HG03025 (cell line): Measurements from ENCODE around the gene RTTN.
A peak's percentile ranks its signal among the peaks of the same experiment; 100 is the strongest.
"Not testable (repeated sequence)": the region's sequence is repeated elsewhere in the genome, so short reads cannot be mapped to it uniquely, and the experiment has no call there.

ENCODE experiments used
- ATAC-seq: cut with Tn5 transposase; IDR thresholded peaks from one replicate; pipeline ENCODE4 v1.9.1; 2021; ENCODE audit warnings: mild to moderate bottlenecking, moderate library complexity; ENCODE audit not compliant: unreplicated experiment, low FRiP score

The RTTN gene

DNA sequence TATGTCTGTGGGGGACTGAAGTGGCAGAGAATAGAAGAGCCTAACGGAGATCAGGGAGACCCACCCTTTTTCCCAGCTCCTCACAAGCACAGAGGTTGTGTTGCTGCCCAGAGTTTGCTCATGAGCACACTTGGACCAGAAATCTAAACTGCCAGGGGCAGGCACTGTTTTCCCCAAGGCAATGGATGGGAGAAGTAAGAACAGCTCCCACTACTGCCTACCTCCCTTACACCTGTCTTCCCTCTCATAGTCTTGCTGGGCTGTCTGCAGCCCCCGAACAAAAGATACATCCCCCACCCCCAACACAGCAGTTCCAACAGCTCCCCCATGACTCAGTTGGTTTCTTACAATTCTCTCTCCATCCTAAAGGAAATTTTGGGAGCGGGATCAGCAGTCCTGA is 209.7 kb downstream of the RTTN start:
- no peak for ATAC-seq

GRCh38 chr18:69992776-69993175 is 212.7 kb downstream of the RTTN start:
- ATAC-seq, result no peak

GRCh38 chr18:69987870-69988269 is 217.6 kb downstream of the RTTN start:
- no peak for ATAC-seq

- ATAC-seq, result no peak
Measured at GRCh38 chr18:69985239-69985638, 220.2 kb downstream of the RTTN start.

- no peak for ATAC-seq
Measured at GRCh38 chr18:69982417-69982816, 223.1 kb downstream of the RTTN start.

DNA sequence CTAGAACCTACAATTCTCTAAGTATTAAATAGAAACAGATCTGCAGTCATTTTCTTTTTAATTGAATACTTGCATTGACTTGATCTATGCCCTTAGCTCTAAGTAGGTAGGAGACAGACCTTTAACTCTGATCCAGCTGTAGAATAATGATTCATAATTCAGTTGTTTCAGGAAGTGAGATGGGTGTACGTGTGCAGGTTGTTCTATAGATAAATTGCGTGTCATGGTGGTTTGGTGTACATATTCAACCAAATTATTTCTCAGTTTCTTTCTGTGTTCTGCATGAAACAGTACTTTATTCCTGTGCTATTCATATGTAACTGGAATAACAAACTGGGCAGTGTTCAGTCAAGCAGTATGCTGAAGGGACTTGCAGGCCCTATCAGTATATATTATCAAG is 223.5 kb downstream of the RTTN start:
- ATAC-seq, result no peak

- no peak for ATAC-seq
Measured at GRCh38 chr18:69980982-69981804, 224.3 kb downstream of the RTTN start.

DNA sequence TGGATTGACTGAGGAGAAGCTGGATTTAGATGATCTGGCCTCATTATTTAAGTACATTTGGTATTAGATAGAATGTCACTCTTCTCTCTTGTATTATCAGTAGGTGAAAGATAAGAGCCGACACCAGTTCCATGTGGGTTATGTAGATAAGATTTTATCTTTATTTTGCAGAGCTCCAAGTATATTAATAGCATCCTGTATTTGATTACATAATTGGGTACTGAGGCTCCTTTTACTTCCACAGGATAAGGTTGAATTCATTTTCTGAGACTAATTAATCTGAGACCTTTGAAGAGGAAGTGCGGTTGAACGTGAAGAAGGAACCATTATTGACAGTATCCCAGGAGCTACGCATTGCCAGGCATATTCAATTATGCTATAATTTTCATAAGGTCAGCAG is 225.0 kb downstream of the RTTN start:
- ATAC-seq, result no peak

DNA sequence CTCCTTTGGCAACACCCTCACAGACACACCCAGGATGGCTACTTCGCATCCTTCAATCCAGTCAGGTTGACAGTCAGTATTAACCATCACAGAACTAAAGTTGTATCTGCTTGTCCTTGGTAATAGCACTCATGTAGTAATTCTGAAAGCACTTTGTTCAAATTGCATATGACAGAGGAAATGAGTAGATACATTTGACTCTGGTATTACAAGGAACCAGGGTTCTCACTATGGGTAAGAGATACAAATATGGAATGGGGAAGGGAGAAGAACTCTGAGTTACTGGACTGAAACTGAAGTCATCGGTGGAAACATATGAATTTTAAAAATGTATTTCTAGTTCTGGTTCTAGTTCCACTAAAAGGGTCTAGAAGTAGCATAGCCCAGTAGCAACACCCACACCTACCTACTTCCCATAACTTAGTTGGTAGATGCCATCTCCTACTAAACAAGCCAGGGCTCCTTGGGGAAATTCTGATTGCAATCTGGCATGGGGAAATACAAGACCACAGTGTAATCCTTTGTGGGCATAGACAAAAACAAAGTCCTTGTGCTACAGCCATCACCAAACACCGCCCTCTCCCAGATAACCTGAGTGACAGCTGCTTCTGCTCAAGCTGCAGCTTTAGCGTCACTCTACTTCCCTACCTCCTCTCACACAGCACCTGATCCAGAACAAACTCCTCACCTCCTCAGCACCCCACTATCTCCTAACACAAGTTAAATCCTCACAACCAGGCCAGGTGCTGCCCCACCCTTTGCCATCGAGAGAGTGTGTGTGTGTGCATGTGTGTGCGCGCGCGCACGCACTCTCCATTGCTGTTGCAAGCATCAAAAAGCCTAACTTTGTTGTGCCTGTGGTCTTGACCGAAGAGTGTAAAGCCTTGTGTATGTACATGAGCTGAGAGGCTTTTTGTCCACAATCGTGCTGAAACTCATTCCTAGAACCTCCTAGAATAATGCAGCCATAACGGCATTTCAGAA is 226.5 kb downstream of the RTTN start:
- peak; percentile 77 for ATAC-seq

DNA sequence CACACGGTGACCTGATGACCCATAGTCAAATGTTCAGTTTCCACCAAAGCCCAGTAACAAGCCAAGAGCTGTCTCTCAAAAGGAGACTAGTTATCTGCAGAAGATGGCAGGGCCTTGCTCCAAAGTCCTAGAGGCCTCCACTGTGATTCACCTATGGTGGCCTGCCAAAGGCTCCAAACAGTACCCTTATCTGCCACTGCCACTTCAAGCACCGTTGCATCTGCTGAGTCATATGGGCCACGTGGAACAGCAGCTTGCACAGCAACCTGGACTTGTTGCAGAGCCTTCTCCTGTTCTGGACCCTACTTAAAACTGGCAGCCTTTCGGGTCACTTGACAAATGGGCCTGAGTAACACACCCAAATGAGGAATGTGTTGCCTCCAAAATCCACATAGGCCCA is 230.2 kb downstream of the RTTN start:
- not testable (repeated sequence) for ATAC-seq

GRCh38 chr18:69974365-69974764 is 231.1 kb downstream of the RTTN start:
- ATAC-seq, result no peak

DNA sequence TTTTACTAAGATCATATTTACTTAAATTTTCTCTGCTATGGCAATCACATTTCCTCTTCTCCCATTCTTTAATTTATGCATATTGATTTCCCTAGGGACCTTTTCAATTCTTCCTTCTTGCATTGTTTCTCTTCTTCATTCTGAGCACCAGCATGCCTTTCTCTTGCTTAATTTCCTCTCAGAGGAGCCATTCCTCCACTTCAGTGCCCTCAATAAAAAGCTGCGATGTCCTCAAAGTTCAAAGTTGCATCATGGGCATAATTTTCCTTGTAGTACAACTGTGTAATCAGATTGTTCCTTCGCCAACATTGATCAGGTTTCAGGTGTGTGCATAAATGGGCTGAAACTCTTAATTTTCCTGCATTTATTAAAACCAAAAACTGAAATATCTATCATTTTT is 236.0 kb downstream of the RTTN start:
- ATAC-seq, result no peak

DNA sequence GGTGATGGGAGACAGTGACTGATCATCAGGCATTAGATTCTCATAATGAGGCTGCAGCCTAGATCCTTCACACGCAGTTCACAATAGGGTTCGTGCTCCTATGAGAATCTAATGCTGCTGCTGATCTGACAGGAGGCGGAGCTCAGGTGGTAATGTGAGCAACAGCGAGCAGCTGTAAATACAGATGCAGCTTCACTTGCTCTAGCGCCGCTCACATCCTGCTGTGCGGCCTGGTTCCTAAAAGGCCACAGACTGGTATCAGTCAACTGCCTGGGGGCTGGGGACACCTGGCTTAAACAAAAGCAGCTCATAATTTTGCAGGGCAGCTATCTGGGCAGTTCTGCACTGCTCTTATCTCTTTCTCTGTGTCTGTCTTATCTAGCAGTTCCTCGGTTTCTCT is 237.4 kb downstream of the RTTN start:
- no peak for ATAC-seq

DNA sequence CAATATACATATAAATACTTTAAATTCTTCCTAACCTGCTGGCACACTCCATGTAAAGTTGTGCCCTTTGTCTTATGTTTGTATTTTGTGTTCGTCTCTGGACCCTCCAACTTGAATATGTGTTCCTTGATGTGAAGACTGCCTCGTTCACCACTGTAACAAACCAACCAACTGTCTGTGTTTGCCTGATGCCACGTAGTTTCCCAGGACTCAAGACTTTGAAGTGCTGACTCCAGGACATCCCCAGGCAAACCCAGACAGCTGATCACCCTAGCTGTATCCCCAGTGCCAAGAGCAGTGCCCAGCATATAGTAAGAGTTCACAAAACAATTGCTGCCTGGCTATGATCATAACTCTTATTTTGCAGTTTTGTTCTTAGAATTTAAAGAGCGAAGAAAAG is 242.3 kb downstream of the RTTN start:
- no peak for ATAC-seq

- ATAC-seq, result no peak
Measured at GRCh38 chr18:69961718-69962117, 243.8 kb downstream of the RTTN start.

- ATAC-seq, result peak; percentile 43
Measured at GRCh38 chr18:69958422-69958821, 247.1 kb downstream of the RTTN start.

DNA sequence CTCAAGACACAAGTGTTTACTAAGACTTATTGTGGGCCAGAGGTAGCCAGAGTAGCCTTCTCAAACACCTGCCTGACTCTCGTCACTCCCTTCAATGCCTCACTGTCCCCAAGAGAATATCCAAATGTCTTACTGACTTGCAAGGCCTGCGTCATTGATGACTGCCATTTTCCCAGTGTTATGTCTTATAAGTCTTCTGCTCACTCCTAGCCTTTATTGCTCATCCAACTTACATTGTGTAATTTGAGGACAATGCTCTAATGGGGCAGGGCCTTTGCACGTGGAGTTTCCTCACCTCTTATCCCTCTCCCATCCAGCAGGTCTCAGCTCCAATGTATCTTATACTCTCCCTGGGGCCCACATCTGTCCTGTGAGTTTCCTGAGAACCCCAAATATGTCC is 247.7 kb downstream of the RTTN start:
- ATAC-seq, result no peak

DNA sequence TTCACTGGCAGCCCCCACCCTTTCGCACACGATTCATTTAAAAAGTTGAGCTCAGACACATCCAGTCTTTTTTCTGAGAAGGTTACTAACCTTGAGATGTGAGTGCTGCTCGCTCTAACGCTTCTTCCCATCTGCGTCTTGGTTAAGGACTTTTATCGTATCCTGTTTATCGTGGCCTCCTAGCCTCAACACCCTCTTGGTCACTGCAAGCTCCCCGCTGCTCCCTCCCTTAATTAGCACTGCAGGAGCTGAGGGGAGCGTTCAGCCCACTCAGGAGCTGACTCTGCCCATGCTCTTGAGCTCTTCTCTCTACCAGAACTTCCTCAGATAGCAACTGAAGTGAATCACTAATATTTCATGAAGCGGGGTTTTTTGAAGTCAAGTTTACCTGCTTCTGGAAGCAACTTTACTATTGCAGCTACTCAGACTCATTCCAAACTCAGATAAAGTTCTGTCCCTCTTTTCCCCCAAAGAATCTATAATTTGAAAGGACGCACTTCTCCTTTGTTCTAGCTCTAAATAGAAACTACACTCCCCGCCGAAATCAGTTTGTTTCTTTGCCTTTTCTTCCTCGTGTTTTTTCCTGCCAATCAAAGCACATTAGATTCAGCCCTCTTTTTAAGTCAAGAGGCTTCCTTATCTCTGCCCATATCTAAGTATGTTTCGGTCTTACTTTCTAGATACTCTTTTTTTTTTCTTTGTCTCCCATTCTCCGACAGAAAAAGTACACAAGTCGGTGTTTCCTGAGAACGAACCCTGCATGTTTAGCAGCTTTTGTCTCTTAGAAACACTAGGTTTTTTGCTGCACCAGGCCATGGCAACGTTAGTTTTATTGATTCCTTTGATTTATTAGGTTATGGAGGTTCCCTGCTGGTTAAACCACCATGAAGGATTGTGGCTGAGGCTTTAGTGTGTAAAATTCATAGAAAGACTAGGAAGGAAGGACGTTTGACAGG is 248.5 kb downstream of the RTTN start:
- peak; percentile 27 for ATAC-seq

DNA sequence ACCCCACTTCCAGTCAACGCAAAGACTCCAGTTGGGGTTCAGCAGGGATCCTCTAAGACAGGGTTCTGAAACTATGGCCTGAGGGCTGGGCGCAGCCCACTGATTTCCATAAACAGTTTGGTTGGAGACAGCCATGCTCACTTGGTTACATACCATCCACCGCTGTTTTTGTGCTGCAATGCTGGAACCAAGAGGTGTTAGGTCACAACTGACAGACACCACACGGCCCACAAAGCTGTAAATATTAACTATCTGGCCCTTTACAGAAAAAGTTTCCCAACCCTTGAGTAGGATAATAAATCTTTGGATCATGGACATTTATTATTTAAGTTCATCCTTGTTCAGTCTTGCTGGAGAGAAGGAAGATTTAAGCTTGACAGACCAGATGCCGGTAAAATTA is 249.4 kb downstream of the RTTN start:
- peak; percentile 24 for ATAC-seq

GRCh38 chr18:69954719-69955480 is 250.6 kb downstream of the RTTN start:
- peak; percentile 27 for ATAC-seq
